Adipocyte (in vitro differentiated cells): ENCODE results near the gene BMP8A.
"Not testable (repeated sequence)": the region's sequence is repeated elsewhere in the genome, so short reads cannot be mapped to it uniquely, and the experiment has no call there.

Experiments used
- DNase-seq: peaks from one replicate; pipeline ENCODE4 v3.0.0-alpha.2; 2015; ENCODE audit warnings: low read depth
- H3K27me3 ChIP-seq: replicated peaks from 2 replicates; pipeline ENCODE4 v1.7.0; 2013; ENCODE audit warnings: mild to moderate bottlenecking, low read length, moderate library complexity; ENCODE audit not compliant: control insufficient read depth, insufficient read depth
- H3K36me3 ChIP-seq: 2 replicates; pipeline ENCODE4 v1.7.0; 2013; ENCODE audit warnings: low read length, mild to moderate bottlenecking, moderate library complexity; ENCODE audit not compliant: control insufficient read depth, insufficient read depth, severe bottlenecking
- H3K4me1 ChIP-seq: 2 replicates; pipeline ENCODE4 v1.7.0; 2013; ENCODE audit warnings: mild to moderate bottlenecking, low read length, moderate library complexity; ENCODE audit not compliant: control insufficient read depth, insufficient read depth
- H3K4me3 ChIP-seq: 2 replicates; pipeline ENCODE4 v1.7.0; 2013; ENCODE audit warnings: mild to moderate bottlenecking, low read length, moderate library complexity
- H3K9ac ChIP-seq: 2 replicates; pipeline ENCODE4 v1.7.0; 2013; ENCODE audit warnings: mild to moderate bottlenecking, low read length, moderate library complexity
- H3K9me3 ChIP-seq: 2 replicates; pipeline ENCODE4 v1.7.0; 2013; ENCODE audit warnings: mild to moderate bottlenecking, low read length, moderate library complexity; ENCODE audit not compliant: control insufficient read depth

The BMP8A gene

DNA sequence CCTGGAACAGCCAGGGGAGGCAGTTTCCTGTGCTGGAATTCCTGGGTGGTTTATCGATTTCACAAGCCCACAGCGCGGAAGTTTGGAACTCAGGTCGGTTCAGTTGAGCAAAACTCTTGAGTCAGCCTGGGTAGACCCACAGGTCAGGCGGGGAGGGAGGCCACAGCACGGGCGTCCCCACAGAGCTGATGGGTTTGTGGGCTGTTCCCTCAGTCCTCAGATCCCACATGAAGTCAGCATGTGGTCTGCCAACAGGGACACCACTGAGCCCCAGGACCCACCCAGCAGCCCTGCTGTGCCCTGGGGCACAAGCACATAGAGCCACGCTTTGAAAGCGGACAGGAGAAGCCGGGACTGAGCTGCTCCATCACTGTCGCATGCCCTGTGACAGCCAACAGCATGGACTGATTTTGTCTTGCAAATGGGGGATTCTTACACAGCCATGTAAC, 17.4 kb downstream of the BMP8A start:
- Histone ChIP-seq H3K4me3 (no peak overlapping the region), H3K9me3 (no peaks in the 10 kb centered on the region), H3K27me3 (peaks cover 7% of the 10 kb centered on the region), H3K36me3 (no peaks in the 10 kb centered on the region), H3K9ac (no peak overlapping the region), H3K4me1 (peaks cover 8% of the 10 kb centered on the region)
- DNase-seq, result no peak

- Histone ChIP-seq H3K4me3 (no peak overlapping the region), H3K27me3 (peaks cover 7% of the 10 kb centered on the region), H3K36me3 (no peaks in the 10 kb centered on the region), H3K9me3 (no peaks in the 10 kb centered on the region), H3K9ac (no peak overlapping the region), H3K4me1 (peaks cover 8% of the 10 kb centered on the region)
- DNase-seq, result no peak
These were observed 18.0 kb downstream of the BMP8A start for GRCh38 chr1:39509360-39510009.

DNA sequence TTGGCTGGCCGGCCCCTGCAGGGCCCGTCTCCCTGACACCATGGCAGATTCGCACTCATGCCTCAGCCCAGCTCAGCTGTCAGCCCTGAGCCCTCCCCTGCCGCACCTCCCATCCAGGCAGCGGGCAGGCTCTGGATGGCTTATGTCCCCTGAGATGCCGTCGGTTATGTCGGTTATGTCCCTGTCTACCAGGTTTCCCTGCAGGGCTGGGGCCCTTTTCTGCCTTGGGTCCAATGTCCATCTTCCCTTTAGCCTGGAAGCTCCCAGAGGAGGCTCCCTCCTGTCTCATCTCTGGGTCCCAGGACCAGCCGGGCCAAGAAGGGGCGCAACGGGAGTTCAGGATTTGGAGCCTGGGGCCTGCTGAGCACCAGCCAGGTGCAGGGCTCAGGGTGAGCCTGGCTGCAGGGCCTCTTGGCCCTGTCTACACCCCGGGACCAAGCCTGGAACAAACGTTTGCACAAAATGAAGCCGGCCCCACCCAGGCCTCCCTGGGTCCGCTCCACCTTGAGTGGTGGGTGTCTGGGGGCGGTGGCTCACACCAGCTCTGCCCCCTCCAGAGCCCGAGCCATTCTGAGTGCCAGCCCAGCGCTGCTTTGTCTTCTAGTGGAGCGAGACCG, 19.2 kb downstream of the BMP8A start:
- not testable (repeated sequence) for H3K9ac ChIP-seq, H3K9me3 ChIP-seq, H3K27me3 ChIP-seq, H3K4me1 ChIP-seq, DNase-seq, H3K36me3 ChIP-seq, H3K4me3 ChIP-seq

- not testable (repeated sequence) for H3K9me3 ChIP-seq, H3K4me3 ChIP-seq, H3K36me3 ChIP-seq, H3K27me3 ChIP-seq, H3K4me1 ChIP-seq, H3K9ac ChIP-seq, DNase-seq
These were observed 20.0 kb downstream of the BMP8A start for GRCh38 chr1:39511477-39511876.

DNA sequence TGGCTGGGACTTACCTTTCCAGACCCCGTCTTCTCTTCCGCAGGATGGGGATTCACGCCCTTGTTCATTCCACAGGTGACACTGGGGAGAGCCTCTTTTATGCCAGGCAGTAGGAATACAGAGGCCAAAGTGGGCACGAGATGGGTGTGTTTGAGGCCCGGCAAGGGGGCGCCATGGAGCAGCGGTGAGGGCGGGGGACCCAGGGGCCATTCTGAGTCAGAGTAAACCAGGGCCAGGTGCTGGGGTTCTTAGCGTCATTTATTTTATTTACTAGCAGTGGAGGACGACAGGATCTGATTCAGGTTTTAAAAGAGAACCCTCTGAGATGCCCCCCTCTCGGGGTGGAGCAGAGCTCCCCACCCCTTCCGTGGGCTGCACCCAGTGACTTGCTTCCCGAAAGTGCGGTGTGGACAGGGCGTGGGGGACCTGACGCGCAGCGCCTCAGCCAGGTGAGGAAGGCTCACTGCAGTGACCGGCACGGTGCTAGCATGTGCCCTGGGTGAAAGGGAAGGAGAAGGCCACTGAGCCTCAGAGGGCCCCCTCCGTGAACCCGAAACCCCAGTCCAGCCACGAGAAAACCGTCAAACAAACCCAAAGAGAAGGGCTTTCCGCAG, 20.9 kb downstream of the BMP8A start:
- not testable (repeated sequence) for DNase-seq, H3K27me3 ChIP-seq, H3K9me3 ChIP-seq, H3K9ac ChIP-seq, H3K4me3 ChIP-seq, H3K36me3 ChIP-seq, H3K4me1 ChIP-seq

DNA sequence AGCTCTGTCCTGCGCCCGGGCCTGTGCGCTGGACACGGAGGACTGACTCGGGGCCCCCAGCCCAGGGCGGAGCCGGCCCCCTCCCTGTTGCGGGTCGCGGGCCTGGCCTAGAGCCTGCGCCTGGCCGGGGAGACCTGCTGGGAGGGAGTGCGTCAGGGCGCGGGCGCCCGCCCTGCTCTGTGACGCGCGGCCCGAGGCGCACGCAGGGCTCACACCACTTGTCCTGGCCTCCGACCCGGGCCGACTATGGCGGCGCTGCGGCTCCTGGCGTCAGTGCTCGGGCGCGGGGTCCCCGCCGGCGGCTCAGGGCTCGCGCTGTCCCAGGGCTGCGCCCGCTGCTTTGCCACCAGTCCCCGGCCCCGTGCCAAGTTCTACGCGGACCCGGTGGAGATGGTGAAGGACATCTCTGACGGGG, 23.3 kb downstream of the BMP8A start:
- not testable (repeated sequence) for H3K36me3 ChIP-seq, H3K9ac ChIP-seq, H3K27me3 ChIP-seq, H3K9me3 ChIP-seq, H3K4me3 ChIP-seq, H3K4me1 ChIP-seq
- peak; percentile 10 for DNase-seq

GRCh38 chr1:39515131-39516086, 24.0 kb downstream of the BMP8A start:
- H3K9me3 ChIP-seq, H3K36me3 ChIP-seq, H3K4me1 ChIP-seq, H3K9ac ChIP-seq, H3K27me3 ChIP-seq: not testable (repeated sequence)
- peak; percentile 10 for DNase-seq
- H3K4me3 ChIP-seq, result peak overlapping the region; percentile 64

DNA sequence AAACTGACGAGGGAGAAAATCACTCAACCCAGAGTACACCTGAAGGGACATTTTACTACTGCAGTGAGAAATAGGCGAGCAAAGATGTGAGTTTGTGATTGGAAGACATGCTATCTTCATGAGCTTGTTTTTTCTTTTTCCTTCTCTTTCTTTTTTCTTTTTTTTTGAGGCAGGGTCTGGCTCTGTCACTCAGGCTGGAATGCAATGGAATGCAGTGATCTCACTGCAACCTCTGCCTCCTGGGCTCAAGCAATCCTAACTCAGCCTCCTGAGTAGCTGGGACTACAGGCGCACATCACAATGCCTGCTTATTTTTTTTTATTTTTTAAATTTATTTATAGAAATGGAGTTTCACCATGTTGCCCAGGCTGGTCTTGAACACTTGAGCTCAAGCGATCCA, 25.4 kb downstream of the BMP8A start:
- not testable (repeated sequence) for DNase-seq, H3K9me3 ChIP-seq, H3K36me3 ChIP-seq, H3K4me1 ChIP-seq, H3K27me3 ChIP-seq, H3K9ac ChIP-seq, H3K4me3 ChIP-seq

GRCh38 chr1:39517936-39518335, 26.5 kb downstream of the BMP8A start:
- not testable (repeated sequence) for H3K4me3 ChIP-seq, H3K36me3 ChIP-seq, DNase-seq, H3K27me3 ChIP-seq, H3K9ac ChIP-seq, H3K9me3 ChIP-seq, H3K4me1 ChIP-seq

GRCh38 chr1:39519376-39519775, 27.9 kb downstream of the BMP8A start:
- not testable (repeated sequence) for DNase-seq

DNA sequence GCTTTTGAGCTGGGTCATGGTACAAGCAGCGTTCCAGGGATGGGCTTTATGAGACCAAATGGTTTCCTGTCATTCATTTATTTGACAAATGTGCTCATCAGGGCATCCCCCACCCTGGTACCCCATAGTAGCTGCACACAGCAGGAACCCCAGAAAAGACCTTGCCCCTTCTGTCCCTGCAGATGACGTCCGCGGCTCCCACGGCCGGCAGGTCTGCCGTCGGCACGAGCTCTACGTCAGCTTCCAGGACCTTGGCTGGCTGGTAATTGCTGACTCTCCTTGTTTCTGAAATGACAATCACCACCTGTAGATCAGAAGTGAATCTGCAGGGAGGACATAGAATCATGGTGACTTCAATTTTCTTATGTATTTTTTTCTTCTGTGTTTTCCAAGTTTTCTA, 30.8 kb downstream of the BMP8A start:
- H3K9me3 ChIP-seq, H3K4me3 ChIP-seq, H3K27me3 ChIP-seq, DNase-seq, H3K4me1 ChIP-seq, H3K9ac ChIP-seq: not testable (repeated sequence)
- H3K36me3 ChIP-seq, result peaks cover 10% of the 10 kb centered on the region

More at GRCh38 chr1:39519376-39519775, 27.9 kb downstream of the BMP8A start:
- not testable (repeated sequence) for H3K36me3 ChIP-seq, H3K9ac ChIP-seq, H3K4me3 ChIP-seq, H3K9me3 ChIP-seq, H3K27me3 ChIP-seq, H3K4me1 ChIP-seq
